GM12865 (cell line): Measurements from ENCODE around the gene HSPB2.

ENCODE experiments used
- DNase-seq: peaks from one replicate; pipeline ENCODE4 v3.0.0; 2010; ENCODE audit warnings: low read depth
- H3K4me3 ChIP-seq: 2 replicates; pipeline ENCODE4 v1.5.1; 2011; ENCODE audit warnings: mild to moderate bottlenecking, low read depth, low read length, control low read depth
- TF ChIP-seq, protein P1 (sequence below): IDR thresholded peaks from 2 replicates; pipeline ENCODE4 v1.5.1; 2011; ENCODE audit warnings: low read length, control low read depth, low read depth, inconsistent platforms; ENCODE audit not compliant: insufficient read depth; ENCODE audit errors: missing control alignments

The HSPB2 gene

DNA sequence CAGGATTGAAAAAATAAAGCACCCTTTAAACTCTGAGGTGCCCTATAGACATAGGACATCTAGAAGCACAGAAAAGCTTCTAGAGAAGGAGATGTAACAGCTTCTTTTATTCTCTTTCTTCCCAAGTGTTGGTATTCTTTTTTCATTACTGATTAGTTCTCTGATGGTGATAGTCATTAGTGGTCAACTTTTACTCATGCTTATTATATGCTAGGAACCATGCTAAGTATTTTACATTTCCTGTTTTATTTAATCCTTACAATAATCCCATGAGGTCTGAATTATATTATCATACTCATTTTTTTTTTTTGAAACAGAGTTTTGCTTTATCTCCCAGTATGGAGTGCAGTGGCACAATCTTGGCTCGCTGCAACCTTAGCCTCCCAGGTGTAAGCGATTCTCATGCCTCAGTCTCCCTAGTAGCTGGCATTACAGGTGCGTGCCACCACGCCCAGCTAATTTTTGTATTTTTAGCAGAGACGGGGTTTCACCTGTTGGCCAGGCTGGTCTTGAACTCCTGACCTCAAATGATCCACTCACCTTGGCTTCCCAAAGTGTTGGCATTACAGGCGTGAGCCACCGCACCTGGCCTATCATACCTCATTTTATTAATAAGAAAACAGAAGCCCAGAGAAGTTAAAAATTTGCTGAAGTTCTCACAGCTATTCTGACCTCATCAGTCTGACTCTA, 9.2 kb downstream of the HSPB2 start:
- no peak overlapping the region for H3K4me3 ChIP-seq
- TF ChIP-seq, protein P1, sequence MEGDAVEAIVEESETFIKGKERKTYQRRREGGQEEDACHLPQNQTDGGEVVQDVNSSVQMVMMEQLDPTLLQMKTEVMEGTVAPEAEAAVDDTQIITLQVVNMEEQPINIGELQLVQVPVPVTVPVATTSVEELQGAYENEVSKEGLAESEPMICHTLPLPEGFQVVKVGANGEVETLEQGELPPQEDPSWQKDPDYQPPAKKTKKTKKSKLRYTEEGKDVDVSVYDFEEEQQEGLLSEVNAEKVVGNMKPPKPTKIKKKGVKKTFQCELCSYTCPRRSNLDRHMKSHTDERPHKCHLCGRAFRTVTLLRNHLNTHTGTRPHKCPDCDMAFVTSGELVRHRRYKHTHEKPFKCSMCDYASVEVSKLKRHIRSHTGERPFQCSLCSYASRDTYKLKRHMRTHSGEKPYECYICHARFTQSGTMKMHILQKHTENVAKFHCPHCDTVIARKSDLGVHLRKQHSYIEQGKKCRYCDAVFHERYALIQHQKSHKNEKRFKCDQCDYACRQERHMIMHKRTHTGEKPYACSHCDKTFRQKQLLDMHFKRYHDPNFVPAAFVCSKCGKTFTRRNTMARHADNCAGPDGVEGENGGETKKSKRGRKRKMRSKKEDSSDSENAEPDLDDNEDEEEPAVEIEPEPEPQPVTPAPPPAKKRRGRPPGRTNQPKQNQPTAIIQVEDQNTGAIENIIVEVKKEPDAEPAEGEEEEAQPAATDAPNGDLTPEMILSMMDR, result no peak
- no peak for DNase-seq

DNA sequence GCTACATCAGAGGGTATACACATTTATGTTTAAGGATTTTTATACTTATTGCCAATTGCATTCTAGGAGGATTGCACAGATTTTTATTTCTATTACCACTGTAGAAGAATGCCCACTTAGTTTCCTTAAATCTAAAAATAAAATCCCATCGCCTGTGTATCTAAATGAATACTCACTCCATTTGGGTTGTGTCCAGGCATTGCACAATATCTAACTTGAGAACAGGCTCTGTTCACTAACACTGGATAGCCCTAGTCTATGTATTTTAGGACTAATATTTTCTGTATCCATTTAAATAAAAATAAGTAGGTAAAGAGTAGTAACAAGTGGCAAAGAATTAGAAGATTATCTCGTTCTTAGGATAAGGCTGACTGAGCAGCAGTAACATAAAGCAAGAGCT, 10.3 kb downstream of the HSPB2 start:
- no peak overlapping the region for H3K4me3 ChIP-seq
- TF ChIP-seq, protein P1, result no peak
- DNase-seq, result no peak

DNA sequence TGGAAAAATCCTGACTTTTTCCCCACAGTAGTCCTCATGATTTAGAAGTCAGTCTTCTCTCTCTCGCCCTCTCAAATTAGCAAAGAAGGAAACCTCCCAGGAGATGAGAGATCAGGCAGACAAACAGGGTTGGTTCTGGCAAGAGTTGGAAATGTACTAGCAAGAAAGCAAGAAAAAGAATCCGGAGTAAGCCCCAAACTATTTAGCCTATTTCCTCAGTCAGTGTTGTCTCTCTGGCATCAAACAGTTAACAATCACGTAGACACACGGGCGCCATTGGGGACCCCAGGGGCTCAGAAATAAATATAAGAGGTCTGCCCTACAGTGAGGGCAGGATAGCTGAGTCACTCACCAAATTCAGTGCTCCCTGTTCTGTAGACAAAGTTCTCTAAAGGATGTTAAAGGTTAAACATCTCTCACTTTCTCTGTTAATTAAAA, 10.8 kb downstream of the HSPB2 start:
- TF ChIP-seq, protein P1, result no peak
- no peak for DNase-seq
- H3K4me3 ChIP-seq, result no peak overlapping the region

DNA sequence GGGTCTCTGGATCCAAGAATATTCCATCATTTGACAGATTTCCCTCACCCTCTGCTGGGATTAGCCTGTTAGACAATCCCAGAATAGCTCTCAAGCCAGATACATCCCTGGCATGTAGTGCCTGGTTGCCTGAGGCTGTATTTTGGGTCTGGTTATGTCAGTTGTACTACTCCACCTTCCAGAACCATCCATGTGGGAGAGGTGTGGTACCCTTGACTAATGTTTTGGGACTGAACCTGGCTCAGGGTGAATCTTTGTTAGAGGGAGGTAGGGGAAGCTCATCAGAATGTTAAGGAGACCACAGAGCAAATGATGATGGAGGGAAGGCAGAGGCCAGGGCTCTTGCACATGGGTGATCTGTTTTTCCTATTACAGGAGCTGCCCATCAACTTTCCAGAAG, 11.4 kb downstream of the HSPB2 start:
- TF ChIP-seq, protein P1, result no peak
- H3K4me3 ChIP-seq, result no peak overlapping the region
- DNase-seq, result no peak

DNA sequence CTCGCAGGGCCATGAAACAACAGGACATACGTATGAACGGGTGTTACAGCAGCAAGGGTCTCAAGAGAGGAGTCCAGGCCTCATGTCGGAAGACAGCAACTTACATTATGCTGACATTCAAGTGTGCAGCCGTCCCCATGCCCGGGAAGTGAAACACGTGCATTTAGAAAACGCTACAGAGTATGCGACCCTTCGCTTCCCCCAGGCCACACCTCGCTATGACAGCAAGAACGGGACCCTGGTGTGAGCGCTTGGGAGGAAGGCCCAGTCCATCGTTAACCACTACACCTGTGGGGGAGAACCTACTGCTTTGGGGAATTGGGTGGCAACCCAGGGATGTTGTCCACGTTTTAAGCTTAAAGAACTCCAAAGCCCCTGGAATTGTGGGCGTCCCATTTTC, 13.4 kb downstream of the HSPB2 start:
- no peak for DNase-seq
- TF ChIP-seq, protein P1, result no peak
- no peak overlapping the region for H3K4me3 ChIP-seq

DNA sequence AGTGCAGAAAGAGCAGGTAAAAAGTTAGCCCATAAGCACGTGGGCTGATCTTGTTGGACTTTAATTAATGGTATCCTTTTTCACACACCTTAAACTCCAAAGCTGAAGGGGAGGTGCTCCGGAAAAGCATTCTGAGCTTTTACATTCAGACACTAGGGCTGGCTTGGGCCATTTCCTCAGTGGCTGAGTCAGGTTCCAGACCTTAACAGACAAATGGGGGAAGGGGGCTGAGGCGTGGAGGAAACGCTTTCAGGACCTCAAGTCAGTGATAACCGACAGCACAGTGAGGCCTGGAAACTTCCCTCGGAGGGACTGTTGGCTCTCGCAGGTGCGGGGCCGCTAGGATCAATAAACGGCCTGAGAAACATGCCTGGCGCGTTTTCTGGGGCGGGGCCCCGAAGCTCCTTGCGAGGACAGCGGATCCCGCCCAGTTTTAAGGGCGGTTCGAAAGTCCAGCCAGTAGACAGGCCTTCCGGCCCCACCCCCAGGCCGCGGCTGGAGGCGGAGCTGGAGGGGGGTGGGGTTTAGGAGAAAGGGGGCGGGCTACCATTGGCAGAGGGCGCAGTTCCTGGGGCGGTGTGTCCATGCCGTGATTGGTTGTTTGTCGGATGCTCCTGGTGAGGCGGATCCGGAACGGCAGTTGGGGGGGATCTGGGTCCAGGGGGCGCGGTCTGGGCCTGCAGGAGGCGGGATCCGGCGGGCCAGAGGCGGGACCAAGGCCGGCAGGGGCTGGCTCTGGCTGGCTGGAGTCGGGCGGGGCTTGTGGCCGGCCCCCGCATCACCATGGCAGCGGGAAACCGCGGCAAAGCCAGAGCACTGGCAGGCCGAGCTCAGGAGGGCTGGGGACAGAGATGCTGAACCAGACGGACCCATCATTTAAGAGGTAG, 14.2 kb downstream of the HSPB2 start:
- H3K4me3 ChIP-seq, result peak overlapping the region; percentile 51
- peak; percentile 98 for DNase-seq
- TF ChIP-seq, protein P1, result no peak
